GM18861 (cell line): ENCODE results near the gene DIAPH2.
A peak's percentile ranks its signal among the peaks of the same experiment; 100 is the strongest.

Experiments used
- ATAC-seq: cut with Tn5 transposase; IDR thresholded peaks from one replicate; pipeline ENCODE4 v1.9.1; 2021; ENCODE audit not compliant: unreplicated experiment

DIAPH2 gene

DNA sequence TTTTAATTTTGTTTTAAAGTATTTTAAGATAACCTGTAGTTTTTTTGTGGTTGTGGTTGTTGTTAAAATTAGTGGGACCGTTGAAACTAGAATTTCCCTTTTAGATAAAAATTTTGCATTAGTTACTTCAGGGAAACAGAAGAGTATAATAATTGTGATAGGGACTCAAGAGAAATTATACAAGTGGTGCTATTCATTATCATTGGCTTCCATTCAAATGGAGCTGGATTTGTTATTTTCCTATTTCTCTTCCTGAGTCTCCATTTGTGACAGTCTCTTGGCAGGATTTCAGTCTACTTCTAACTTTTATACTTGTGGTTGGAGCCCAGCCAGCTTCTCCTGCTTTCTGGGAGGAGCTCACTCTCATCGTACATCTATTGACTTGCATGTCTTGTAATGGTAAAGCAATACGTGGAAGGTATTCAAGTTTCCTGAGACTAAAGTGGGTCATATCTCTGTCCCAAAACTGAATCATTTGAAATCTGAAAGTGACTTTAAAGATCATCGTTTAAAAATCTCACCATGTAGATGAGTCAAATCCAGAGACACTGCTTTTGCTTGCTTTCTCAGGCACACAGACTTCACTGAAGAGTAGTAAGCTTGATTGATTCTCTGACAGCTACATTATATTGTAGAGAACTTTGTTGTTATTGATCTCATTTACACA, 354.9 kb downstream of the DIAPH2 start:
- peak; percentile 88 for ATAC-seq

DNA sequence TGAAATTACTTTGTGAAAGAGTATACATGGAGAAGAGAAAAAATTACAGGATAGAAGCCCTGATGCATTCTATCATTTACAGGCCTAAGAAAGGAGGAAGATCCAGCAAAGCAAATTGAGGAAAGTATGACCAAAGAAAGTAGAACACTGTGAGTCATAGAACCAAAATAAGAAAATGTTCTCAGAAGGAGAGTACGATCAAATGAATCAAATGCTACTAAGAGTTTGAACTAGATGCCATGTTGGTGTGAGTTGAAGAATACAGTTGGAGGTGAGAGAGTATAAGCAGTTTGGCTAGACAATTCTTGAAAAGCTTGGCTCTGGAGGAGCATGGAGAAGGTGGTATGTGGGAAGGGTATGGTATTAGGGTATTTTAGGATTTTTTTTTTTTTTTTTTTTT, 360.8 kb downstream of the DIAPH2 start:
- ATAC-seq = no peak

DNA sequence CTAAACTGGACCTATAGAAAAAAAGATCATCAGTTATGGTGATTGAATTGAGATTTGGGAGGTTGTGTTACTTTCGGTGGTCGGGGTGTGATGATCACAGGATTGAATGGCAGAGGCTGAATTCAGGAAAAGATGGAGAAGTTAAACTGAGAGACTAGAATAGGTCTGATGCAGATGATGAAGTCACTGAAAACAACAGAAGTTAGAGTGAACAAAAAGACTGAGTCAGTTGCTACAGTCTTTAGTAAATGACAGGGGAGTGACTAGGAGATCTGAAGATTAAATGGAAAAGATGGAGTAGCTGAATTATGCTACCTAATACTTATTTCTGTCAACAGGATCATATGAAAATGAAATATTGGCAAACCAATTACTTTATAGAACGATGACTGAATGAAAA, 362.2 kb downstream of the DIAPH2 start:
- no peak for ATAC-seq

DNA sequence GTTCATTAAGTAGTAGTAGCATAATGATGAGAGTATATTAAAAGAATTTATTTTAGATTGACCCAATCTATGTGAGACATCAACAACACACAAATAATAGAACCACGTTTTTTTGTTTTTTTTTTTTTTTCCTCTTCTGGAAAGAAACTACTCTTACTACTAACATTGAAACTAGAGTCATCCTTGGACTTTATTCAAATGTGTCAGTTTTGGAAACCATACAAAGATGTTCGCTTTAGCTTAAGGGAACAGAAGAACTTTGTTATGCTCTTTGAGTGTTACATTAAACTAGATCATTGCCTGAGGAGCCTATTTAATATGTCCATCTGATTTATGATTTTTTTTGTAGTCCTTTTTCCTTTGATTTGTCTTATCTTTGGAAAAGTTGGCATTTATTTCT, 365.8 kb downstream of the DIAPH2 start:
- ATAC-seq = no peak

DNA sequence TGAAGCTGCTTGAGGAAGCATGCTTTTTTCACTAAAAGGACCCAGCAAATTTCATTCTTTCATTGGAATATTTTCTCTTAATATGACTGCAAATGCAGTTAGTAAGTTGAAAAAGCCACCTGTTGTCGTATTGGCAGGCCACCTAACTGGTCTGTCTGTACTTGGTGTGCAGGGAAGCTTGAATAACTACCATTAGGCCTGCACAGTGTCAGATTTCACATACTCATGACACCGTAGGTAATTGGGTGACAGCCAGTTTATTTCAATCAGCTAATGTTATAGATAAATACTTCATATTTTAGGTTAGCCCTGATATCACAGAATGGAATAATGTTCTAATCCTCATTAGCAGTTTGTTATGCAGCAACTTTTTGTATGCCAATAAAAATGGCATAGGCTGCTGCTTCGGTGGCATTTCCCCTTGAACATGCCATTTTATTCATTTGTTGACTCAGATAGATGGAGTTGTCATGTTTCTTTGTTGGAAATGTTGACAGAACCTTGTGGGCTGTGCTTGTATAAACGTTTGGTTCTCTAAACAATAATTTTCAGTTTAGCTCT, 372.8 kb downstream of the DIAPH2 start:
- no peak for ATAC-seq

DNA sequence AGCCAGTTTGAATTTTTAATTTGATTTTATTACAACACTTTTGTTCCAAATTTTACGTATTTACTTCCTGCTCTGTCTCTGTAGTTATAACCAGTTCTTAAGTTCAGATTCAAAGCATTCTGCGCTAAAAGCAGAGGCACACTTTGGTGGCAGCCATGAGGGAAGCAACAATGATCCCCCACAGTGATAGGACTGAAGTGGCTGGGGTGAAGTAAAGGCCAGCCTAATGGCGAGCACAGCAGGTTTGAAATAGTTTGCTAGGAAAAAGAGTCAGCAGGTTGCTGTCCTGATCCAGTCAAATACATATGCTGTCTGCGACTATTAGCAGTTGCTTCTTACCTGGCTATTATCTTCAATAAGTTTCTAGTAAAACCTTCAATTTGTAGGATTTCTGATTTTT, 375.4 kb downstream of the DIAPH2 start:
- no peak for ATAC-seq

DNA sequence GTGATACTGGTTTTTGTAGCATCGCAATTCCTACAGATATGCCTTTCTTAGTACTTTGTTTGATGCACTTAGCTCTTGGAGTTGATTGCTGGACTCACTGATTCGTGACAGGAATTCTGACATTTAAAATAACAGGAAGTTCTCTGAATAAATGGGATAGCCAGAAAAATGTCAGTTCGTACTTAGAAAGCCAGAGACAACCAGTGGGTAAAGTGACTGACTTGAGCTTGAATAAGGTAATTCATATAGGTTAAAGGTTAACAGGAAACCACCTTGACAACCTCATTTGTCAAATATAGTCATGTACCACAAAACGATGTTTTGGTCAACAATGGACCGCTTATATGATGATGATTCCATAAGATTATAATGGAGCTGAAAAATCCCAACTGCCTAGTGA, 380.4 kb downstream of the DIAPH2 start:
- ATAC-seq = no peak

DNA sequence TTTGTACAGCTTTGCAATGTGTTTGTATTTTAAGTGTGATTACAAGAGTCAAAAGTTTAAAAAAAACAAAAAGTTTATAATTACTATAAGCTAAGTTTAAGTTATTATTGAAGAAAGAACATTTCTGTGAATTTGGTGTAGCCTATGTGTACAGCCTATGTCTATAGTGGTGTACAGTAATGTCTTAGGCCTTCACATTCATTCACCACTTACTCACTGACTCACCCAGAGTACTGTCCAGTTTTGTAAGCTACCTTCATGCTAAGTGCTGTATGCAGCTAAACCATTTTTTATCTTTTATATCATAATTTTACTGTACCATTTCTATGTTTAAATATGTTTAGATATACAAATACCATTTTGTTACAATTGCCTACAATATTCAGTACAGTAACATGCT, 381.3 kb downstream of the DIAPH2 start:
- no peak for ATAC-seq

DNA sequence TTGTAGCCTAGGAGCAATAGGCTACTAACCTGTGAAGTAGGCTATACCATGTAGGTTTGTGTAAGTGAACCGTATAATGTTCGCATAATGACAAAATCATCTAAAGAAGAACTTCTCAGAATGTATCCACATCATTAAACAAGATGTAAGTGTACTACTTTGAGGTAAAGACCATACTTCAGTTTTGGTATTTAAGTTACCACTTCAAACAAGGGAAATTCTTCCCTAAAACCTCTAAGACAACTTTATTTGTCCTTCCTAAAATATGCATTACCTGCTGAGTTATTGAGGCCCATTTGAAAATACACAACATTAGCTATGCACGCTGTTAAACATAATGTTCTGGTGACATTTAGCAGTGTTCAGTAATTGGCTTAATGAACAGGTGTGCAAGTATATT, 381.7 kb downstream of the DIAPH2 start:
- no peak for ATAC-seq

DNA sequence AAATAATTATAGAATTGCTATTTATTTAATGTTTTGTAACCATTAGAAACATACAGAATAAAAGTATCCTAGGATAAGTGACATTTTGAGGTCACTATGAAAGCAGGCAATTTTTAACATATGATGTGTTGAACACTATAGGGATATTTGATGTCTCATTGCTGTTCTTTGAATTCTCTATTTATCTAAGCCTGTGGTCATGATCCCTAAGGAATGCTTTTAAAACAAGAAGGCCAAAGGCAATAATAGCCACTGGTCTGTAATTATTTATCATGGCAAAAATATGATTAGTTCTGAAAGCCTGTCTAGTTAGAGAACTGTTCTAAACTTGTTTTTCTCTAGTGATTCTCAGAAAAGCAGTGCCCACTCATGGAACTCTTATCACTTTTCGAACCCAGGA, 385.7 kb downstream of the DIAPH2 start:
- ATAC-seq = no peak

DNA sequence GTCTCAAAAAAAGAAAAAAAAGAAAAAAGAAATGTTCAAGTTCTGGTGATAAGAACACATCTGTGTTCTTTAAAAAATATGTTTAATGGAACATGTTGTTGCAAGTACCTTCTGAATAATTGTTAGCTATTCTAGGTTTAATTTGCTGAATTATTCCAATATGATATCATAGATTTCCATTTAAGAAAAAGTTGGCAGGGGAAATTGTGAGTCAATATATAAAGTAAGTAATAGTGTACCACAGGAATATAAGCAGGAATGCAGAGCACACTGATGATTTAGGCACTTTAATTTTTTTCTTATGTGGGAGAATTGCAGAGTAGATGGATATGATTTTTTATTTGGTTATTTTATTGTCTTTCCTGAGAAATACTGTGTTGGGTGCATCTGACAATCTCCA, 389.8 kb downstream of the DIAPH2 start:
- no peak for ATAC-seq

DNA sequence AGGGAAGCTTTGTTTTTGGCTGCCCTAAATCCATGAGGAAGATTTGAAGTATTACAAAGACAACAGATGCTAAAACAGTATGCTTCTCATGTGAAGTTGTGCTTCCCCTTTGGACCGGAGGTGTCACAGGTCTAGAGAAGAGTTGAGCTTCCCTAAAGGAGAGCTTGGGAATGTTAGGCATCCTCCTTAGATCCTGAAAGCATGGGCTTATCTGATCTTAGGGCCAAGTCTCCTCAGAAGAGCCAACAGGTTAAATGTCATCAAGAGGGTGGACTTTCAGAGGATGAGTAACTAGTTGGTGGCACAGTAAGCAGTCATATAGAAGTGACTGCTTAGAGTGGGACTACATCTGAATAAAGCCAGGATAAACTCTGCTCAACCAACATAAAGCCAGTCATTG, 404.5 kb downstream of the DIAPH2 start:
- no peak for ATAC-seq

DNA sequence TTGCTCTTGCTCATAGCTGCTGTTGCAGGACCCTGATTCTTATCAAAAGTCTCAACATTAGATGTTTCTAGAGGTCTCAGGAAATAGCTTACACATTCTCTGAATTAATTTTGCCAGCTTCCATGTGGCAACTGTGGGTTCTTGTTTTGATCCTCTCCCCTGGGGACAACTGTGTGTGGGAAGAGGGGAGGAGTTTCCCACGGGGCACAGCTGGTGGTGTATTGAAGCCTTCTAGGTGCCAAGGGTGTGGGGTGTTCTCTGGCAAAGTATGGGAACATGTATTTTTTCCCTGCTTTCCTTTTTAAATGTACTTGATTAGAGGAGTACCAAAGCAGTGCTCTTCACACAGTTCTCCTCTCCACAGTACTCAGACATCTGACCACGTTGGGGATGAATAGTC, 411.7 kb downstream of the DIAPH2 start:
- ATAC-seq = no peak

DNA sequence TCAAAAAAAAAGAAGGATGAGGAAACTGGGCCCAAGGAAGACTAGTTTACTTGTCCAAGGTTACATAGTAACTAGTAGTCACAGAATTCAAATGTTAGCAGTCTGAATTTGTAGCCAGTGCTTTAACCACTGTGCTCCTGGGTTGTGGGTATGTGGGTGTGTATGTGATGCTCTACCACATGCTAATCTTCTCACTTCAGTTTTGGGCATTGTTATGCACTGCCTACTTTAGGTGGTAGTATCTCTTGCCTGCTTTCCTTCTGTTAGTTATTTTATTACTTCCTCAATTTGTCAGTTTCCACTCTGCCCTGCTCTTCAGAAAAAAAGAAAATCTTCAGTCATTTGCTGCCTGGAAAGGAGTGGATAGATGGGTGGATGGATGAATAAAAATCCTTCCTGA, 418.3 kb downstream of the DIAPH2 start:
- no peak for ATAC-seq

DNA sequence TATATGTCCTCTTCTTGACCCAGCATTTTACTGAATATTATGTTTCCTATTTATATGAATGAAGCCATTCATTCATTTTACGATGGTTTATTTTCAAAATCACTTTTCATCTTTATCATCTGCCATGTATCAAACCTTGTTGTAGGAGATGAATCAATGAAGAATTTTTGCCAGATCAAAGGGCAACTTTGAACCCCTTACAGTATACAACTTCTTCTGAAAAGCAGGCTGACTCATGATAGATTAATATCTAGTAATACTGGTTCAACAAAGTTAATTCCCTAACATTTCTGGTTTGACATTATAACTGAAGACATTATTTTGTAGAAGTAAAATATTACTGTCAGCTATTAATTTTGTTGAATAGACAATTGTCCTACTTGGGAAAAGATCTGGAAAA, 425.1 kb downstream of the DIAPH2 start:
- no peak for ATAC-seq

DNA sequence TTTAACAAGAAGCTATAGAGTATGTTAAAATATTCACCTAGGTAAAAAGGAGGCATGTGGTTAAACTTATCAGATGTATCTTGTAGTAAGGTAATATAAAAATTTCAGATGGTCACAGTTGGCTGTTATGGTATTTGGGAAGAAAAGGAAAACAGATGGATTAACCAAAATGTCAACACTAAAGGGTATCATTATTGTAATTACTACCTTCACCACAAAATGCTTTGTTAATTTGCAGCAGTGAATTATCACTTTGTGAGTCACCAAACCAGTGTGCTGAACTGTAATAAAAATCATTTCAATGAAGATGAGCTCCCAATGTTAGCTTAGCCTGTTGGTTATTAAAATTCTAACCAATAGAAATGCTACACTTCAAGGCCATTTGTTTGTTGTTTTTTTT, 432.9 kb downstream of the DIAPH2 start:
- no peak for ATAC-seq

DNA sequence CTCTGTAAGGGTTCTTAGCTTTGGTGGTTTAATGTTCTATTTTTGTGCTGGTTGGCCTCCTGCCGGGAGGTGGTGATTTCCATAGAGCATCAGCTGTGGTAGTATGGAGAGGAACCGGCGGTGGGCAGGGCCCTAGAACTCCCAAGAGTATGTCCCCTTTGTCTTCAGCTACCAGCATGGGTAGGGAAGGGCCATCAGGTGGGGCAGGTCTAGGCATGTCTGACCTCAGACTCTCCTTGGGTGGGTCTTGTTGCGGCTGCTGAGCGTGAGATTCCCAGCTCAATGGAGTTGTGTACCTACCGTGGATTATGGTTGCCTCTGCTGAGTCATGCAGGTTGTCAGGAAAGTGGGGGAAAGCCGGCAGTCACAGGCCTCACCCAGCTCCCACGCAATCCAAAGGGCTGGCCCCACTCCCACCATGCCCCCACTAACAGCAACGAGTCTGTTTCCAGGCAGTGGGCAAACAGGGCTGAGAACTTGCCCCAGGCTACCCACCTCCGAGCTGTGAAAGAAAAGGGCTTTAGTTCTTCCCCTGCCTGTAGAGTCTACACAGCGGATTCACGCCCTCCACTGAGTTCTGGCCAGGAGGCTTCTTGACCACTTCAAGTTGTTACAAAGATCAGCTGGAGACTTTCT, 434.9 kb downstream of the DIAPH2 start:
- ATAC-seq = no peak

DNA sequence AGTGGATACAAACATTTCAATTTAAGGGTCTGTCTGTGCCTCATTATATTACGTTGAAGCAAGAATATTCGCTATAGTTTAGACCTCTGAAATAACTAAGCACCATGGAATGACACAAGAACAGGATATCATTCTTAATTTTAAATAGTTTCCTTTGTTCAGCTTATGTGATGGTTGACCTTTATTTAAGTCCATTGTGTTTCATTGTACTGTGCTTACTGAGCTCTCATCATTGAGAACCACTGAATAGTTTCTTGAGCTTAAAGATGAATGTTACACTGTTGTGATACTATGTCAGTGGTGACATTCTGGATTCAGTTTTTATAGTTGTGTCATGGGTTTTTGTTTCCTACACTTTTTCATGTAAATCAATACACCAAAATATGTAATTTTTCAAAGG, 438.4 kb downstream of the DIAPH2 start:
- ATAC-seq = no peak

DNA sequence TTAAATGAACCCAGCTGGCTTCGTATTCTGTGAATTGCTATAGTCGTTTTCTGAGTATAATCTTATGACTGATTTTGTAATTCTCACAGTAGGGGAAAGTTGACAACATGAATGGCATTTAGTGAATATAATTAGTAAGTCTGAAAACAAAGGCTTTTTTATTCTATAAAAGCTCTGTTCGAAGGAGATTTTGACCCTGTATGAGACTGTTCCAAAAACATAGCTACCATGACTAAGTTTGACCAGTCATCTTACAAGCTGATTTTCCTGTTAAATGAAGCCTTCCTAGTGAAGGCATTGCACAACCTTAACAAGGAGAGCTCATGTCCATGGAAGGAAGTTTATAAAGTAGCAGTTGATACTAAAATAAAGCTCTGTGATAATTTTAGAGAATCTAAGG, 441.4 kb downstream of the DIAPH2 start:
- ATAC-seq = no peak

DNA sequence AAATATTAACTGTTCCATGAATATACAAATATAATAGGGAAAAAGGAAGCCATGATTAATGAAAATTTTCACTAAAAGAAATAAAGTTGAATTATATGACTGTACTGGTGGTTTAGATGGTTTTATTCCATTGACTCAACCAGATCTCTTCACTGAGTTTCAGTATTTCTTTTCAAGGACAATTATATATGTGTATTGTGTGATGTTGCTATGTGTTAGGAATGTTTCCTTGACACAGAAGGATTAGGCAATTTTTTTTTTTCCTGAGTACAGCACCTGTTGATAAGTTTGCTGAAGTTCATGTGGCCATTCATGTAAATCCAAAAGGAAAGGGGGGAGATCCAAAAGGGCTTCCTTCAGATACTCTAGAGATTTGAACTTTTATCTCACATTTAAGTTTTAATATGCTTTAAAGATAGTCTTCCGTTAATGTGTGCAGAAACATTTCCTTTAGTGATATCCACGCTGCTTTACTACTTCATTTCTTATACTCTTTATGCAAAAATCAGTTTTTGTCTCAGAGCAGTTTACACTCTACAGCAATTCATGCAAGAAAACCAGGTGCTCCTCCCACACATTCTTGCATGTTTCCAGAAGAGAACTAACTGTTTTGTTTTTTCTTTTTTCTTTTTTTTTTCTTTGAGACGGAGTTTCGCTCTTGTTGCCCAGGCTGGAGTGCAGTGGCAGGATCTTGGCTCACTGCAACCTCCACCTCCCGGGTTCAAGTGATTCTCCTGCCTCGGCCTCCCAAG, 448.2 kb downstream of the DIAPH2 start:
- no peak for ATAC-seq

DNA sequence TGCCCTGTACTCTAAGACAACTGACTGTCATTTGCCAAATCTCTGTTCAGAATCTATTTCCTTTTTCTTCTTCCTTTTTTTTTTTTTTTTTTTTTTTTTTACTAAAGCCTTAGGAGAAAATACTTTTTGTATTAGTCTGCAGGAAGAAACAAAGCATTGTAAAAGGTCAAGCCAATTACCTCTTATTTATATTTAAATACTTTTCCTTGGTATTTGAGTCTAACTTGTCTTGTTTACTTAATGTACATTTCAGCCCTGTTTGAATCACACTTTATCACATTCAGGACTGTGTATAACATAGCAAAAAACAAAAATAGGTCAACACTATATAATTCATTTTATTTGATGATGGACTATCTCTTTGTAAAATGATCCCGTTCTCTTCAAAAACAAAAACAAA, 461.3 kb downstream of the DIAPH2 start:
- no peak for ATAC-seq

DNA sequence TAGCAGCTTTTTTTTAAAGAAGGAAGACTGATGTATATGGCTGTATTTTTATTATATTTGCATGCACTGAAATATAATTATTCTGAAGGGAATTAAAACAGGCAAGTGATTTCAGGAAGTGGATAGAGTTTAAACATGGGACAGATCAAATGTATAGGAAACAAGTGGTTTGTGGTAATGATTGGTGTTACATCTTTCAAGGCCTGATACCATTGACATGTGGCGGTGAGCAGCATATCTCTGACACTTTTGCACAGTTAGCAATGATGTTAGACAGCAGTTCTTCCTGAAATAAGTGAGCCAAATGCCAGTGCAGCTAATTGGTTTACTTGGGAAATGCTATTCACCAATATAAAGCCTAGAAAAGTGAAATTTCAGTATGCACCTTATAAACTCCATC, 471.2 kb downstream of the DIAPH2 start:
- no peak for ATAC-seq
